ENCODE results near the gene LSM2. TPM values are rescaled to one million over a fixed set of nuclear protein-coding genes. Genes with fewer than 3 reads are reported as not detected.

The LSM2 gene
- total and polyA plus RNA-seq, 9 of the 15 experiments (the other 6 are each of a cell fraction or from before 2014, with no cell fraction given), result 154 to 407 (median 223) TPM

DNA sequence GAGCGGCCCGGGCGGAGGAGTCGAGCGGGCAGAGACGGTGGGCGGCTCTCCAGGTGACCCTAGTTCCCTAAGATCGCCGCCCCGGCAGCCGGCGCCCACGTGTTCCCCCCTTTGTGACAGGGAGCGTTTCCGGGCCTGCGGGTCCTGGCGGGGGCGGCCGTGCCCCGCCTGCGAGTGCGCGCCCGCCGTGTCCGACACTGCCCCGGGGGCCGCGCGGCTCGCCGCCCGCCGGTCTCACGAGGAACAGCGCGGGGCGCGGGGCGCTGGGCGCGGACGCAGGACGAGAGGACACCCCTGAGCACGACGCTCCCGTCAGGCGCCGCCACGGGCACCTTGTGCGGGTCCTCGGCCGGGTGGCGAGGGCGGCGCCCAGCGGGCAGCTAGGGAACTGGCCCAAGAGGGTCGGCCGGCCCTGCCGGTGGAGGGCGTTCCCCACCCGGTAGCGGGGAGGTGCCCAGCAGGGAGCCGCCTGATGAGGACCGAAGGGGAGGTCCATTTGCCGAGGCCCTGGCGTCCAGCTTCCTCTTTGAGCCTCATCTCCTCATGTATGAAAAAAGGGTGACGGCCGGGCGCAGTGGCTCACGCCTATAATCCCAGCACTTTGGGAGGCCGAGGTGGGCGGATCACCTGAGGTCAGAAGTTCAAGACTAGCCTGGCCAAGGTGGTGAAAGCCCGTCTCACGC, 11.0 kb downstream of the LSM2 start, which contains the start of gene VARS1 (continued):
- TF ChIP-seq ARNT (IDR thresholded peaks at IDR 0.05) (no peak), ETV5 (CRISPR knock-in tag; IDR thresholded peaks at IDR 0.05; ENCODE audit: low read depth) (peak; percentile 91), MTA3 (IDR thresholded peaks at IDR 0.05; ENCODE audit: borderline replicate concordance) (peak; percentile 98), CREBBP (IDR thresholded peaks at IDR 0.05; ENCODE audit: low read depth, low read length) (no peak), BRD9 (IDR thresholded peaks at IDR 0.05; ENCODE audit: low read depth, partially characterized antibody) (peak; percentile 95), SRF (CRISPR knock-in tag; IDR thresholded peaks at IDR 0.05) (peak in 1 of 2 experiments; percentile 84; a peak in 2 of 4 replicates), TGIF2 (CRISPR knock-in tag; IDR thresholded peaks at IDR 0.05) (peak; percentile 99), SAP30 (IDR thresholded peaks at IDR 0.05; ENCODE audit: borderline replicate concordance, insufficient read depth, low read depth, low read length, poor library complexity, severe bottlenecking) (no peak), FUS (optimal IDR thresholded peaks at IDR 0.05; ENCODE audit: low read depth, low read length) (peak; percentile 97), POLR2AphosphoS2 (IDR thresholded peaks at IDR 0.05; ENCODE audit: low read length) (peak; percentile 83; the same call in 1 of the 2 replicates), ZNF780A (CRISPR knock-in tag; IDR thresholded peaks at IDR 0.05) (no peak), PCBP1 (IDR thresholded peaks at IDR 0.05; ENCODE audit: low read depth, low read length, poor library complexity, severe bottlenecking) (peak; percentile 74), KLF10 (CRISPR knock-in tag; IDR thresholded peaks at IDR 0.05) (no peak)
- TF ChIP-seq, protein P1, sequence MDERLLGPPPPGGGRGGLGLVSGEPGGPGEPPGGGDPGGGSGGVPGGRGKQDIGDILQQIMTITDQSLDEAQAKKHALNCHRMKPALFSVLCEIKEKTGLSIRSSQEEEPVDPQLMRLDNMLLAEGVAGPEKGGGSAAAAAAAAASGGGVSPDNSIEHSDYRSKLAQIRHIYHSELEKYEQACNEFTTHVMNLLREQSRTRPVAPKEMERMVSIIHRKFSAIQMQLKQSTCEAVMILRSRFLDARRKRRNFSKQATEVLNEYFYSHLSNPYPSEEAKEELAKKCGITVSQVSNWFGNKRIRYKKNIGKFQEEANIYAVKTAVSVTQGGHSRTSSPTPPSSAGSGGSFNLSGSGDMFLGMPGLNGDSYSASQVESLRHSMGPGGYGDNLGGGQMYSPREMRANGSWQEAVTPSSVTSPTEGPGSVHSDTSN (CRISPR knock-in tag; IDR thresholded peaks at IDR 0.05; ENCODE audit: low read depth), result no peak
- TF ChIP-seq, protein P1 (tag; conservative IDR thresholded peaks at IDR 0.05; ENCODE audit: low read depth), result peak; percentile 82
- TF ChIP-seq, protein P2, sequence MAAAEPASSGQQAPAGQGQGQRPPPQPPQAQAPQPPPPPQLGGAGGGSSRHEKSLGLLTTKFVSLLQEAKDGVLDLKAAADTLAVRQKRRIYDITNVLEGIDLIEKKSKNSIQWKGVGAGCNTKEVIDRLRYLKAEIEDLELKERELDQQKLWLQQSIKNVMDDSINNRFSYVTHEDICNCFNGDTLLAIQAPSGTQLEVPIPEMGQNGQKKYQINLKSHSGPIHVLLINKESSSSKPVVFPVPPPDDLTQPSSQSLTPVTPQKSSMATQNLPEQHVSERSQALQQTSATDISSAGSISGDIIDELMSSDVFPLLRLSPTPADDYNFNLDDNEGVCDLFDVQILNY (CRISPR knock-in tag; IDR thresholded peaks at IDR 0.05), result 0 out of 2 replicates have a peak, but pooled peaks have one; percentile 71
- TF ChIP-seq, protein P3, sequence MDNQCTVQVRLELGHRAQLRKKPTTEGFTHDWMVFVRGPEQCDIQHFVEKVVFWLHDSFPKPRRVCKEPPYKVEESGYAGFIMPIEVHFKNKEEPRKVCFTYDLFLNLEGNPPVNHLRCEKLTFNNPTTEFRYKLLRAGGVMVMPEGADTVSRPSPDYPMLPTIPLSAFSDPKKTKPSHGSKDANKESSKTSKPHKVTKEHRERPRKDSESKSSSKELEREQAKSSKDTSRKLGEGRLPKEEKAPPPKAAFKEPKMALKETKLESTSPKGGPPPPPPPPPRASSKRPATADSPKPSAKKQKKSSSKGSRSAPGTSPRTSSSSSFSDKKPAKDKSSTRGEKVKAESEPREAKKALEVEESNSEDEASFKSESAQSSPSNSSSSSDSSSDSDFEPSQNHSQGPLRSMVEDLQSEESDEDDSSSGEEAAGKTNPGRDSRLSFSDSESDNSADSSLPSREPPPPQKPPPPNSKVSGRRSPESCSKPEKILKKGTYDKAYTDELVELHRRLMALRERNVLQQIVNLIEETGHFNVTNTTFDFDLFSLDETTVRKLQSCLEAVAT (IDR thresholded peaks at IDR 0.05), result peak; percentile 72 to 80
- TF ChIP-seq, protein P4, sequence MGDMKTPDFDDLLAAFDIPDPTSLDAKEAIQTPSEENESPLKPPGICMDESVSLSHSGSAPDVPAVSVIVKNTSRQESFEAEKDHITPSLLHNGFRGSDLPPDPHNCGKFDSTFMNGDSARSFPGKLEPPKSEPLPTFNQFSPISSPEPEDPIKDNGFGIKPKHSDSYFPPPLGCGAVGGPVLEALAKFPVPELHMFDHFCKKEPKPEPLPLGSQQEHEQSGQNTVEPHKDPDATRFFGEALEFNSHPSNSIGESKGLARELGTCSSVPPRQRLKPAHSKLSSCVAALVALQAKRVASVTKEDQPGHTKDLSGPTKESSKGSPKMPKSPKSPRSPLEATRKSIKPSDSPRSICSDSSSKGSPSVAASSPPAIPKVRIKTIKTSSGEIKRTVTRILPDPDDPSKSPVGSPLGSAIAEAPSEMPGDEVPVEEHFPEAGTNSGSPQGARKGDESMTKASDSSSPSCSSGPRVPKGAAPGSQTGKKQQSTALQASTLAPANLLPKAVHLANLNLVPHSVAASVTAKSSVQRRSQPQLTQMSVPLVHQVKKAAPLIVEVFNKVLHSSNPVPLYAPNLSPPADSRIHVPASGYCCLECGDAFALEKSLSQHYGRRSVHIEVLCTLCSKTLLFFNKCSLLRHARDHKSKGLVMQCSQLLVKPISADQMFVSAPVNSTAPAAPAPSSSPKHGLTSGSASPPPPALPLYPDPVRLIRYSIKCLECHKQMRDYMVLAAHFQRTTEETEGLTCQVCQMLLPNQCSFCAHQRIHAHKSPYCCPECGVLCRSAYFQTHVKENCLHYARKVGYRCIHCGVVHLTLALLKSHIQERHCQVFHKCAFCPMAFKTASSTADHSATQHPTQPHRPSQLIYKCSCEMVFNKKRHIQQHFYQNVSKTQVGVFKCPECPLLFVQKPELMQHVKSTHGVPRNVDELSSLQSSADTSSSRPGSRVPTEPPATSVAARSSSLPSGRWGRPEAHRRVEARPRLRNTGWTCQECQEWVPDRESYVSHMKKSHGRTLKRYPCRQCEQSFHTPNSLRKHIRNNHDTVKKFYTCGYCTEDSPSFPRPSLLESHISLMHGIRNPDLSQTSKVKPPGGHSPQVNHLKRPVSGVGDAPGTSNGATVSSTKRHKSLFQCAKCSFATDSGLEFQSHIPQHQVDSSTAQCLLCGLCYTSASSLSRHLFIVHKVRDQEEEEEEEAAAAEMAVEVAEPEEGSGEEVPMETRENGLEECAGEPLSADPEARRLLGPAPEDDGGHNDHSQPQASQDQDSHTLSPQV (IDR thresholded peaks at IDR 0.05), result peak; percentile 95
